Neural cell (in vitro differentiated cells): ENCODE results near the gene GMEB2. TPM values are rescaled to one million over a fixed set of nuclear protein-coding genes. Genes with fewer than 3 reads are reported as not detected.

Experiments
- H2AFZ ChIP-seq: fragments of 200-600, 300-800 bp; sonication (generic), shearing (Covaris generic); 2 replicates; pipeline ENCODE4 v1.6.0; 2014; ENCODE audit warnings: low read depth, mild to moderate bottlenecking, antibody characterized with exemption, low read length, moderate library complexity
- H3F3A ChIP-seq: fragments of 200-600 bp; shearing (Covaris generic); 2 replicates; pipeline ENCODE4 v1.6.1; 2016; ENCODE audit warnings: mild to moderate bottlenecking, moderate library complexity, mixed read lengths, antibody characterized with exemption, low read length; ENCODE audit not compliant: insufficient read depth, poor library complexity, severe bottlenecking
- H3K27ac ChIP-seq: fragments of 200-600, 300-800 bp; sonication (generic), shearing (Covaris generic); 2 replicates; pipeline ENCODE4 v1.5.1; 2014; ENCODE audit warnings: mild to moderate bottlenecking, low read length, moderate library complexity
- H3K27me3 ChIP-seq: fragments of 300-800, 200-600 bp; sonication (generic), shearing (Covaris generic); 2 replicates; pipeline ENCODE4 v1.6.0; 2014; ENCODE audit warnings: mild to moderate bottlenecking, low read depth, low read length, moderate library complexity; ENCODE audit not compliant: insufficient read depth
- H3K36me3 ChIP-seq: fragments of 300-800, 200-600 bp; sonication (generic), shearing (Covaris generic); 2 replicates; pipeline ENCODE4 v1.5.1; 2014; ENCODE audit warnings: mild to moderate bottlenecking, antibody characterized with exemption, low read length, moderate library complexity; ENCODE audit not compliant: insufficient read depth
- H3K4me2 ChIP-seq: fragments of 300-800, 200-600 bp; sonication (generic), shearing (Covaris generic); 2 replicates; pipeline ENCODE4 v1.6.0; 2014; ENCODE audit warnings: mild to moderate bottlenecking, low read length
- H3K4me3 ChIP-seq: fragments of 300-800, 200-600 bp; sonication (generic), shearing (Covaris generic); 2 replicates; pipeline ENCODE4 v1.5.1; 2014; ENCODE audit warnings: mild to moderate bottlenecking, low read length, moderate library complexity
- H3K79me2 ChIP-seq: fragments of 200-600 bp; shearing (Covaris generic); replicated peaks from 2 replicates; pipeline ENCODE4 v1.6.0; 2014; ENCODE audit warnings: mild to moderate bottlenecking, low read length, moderate library complexity; ENCODE audit not compliant: insufficient read depth
- H3K9ac ChIP-seq: fragments of 300-800, 200-600 bp; sonication (generic), shearing (Covaris generic); 2 replicates; pipeline ENCODE4 v1.6.1; 2016; ENCODE audit warnings: mild to moderate bottlenecking, low read length, mixed read lengths
- H3K9me2 ChIP-seq: fragments of 200-600 bp; shearing (Covaris generic); 2 replicates; pipeline ENCODE4 v1.6.1; 2016; ENCODE audit warnings: mild to moderate bottlenecking, low read length, mixed read lengths; ENCODE audit not compliant: insufficient read depth
- H3K9me3 ChIP-seq: fragments of 200-600, 300-800 bp; sonication (generic), shearing (Covaris generic); 2 replicates; pipeline ENCODE4 v1.6.1; 2016; ENCODE audit warnings: mild to moderate bottlenecking, mixed run types, low read length, moderate library complexity, mixed read lengths
- H4K20me1 ChIP-seq: fragments of 200-600 bp; shearing (Covaris generic); 2 replicates; pipeline ENCODE4 v1.6.1; 2016; ENCODE audit warnings: mild to moderate bottlenecking, mixed run types; ENCODE audit not compliant: insufficient read depth
- CTCF ChIP-seq: fragments of 450-650 bp; IDR thresholded peaks from 2 replicates; pipeline ENCODE4 v1.5.1; 2014; ENCODE audit warnings: antibody characterized with exemption, mild to moderate bottlenecking, moderate library complexity; ENCODE audit not compliant: poor library complexity, severe bottlenecking
- EP300 ChIP-seq: fragments of 450-650 bp; conservative IDR thresholded peaks from 2 replicates; pipeline ENCODE4 v1.6.1; 2014; ENCODE audit warnings: antibody characterized with exemption, mild to moderate bottlenecking, moderate library complexity; ENCODE audit not compliant: poor library complexity, severe bottlenecking
- EZH2 ChIP-seq: fragments of 200-600, 300-800 bp; shearing (Covaris generic), sonication (generic); IDR thresholded peaks from 2 replicates; pipeline ENCODE4 v1.6.1; 2014; ENCODE audit warnings: antibody characterized with exemption, low read length, borderline replicate concordance, mild to moderate bottlenecking; ENCODE audit not compliant: insufficient read depth, poor library complexity, severe bottlenecking
- MXI1 ChIP-seq: fragments of 450-650 bp; conservative IDR thresholded peaks from 2 replicates; pipeline ENCODE4 v1.6.1; 2014; ENCODE audit warnings: antibody characterized with exemption, mild to moderate bottlenecking; ENCODE audit not compliant: poor library complexity, severe bottlenecking
- POLR2AphosphoS5 ChIP-seq: IDR thresholded peaks from 2 replicates; pipeline ENCODE4 v1.6.1; 2012
- RAD21 ChIP-seq: fragments of 450-650 bp; conservative IDR thresholded peaks from 2 replicates; pipeline ENCODE4 v1.6.1; 2014; ENCODE audit warnings: antibody characterized with exemption, mild to moderate bottlenecking, moderate library complexity
- SMC3 ChIP-seq: fragments of 450-650 bp; conservative IDR thresholded peaks from 2 replicates; pipeline ENCODE4 v1.6.1; 2014; ENCODE audit warnings: antibody characterized with exemption, mild to moderate bottlenecking, moderate library complexity; ENCODE audit not compliant: poor library complexity
- TAF1 ChIP-seq: IDR thresholded peaks from 2 replicates; pipeline ENCODE4 v1.6.1; 2012; ENCODE audit warnings: low read depth
- polyA plus RNA-seq: library from polyadenylated mRNA; depleted of rRNA; stranded (reverse); fragments of >200 nt; gene quantifications from 2 replicates; pipeline ENCODE4 v1.2.3, GENCODE V29; 2014
- TF ChIP-seq, protein P1 (sequence below): IDR thresholded peaks from 2 replicates; pipeline ENCODE4 v1.6.1; 2012; ENCODE audit warnings: borderline replicate concordance

The GMEB2 gene
- polyA plus RNA-seq, 1 donor from 2014 or later, result 13.7 TPM

DNA sequence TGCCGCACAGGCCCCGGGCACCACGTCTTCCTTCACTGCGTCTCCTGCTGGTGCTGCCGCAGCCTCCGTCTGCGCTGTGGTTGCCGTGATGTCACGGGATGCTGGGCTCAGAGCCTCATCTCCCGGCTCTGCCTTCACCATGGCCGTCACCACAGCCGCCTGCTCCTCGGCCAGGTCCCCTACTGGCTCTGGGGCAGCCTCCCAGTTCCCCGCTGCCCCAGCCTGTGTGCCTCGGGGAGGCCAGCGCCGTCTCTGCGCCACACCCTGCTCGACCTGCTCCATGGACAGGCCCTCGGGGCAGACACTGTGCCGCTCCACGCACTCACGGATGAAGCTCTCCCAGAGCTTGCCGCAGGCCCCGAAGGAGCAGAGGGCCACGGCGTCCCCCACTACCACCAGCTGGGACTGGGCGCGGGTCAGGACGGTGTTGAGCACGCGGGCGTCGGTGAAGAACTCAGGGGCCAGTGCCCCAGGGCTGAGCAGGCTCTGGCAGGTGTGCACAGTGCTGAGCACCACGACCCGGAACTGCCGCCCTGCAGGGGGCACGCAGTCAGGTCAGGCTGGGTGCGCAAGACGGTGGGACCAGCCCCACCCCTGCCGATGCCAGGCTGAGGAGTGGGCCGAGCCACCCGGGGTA, 61.1 kb downstream of the GMEB2 start:
- TF ChIP-seq, protein P1, sequence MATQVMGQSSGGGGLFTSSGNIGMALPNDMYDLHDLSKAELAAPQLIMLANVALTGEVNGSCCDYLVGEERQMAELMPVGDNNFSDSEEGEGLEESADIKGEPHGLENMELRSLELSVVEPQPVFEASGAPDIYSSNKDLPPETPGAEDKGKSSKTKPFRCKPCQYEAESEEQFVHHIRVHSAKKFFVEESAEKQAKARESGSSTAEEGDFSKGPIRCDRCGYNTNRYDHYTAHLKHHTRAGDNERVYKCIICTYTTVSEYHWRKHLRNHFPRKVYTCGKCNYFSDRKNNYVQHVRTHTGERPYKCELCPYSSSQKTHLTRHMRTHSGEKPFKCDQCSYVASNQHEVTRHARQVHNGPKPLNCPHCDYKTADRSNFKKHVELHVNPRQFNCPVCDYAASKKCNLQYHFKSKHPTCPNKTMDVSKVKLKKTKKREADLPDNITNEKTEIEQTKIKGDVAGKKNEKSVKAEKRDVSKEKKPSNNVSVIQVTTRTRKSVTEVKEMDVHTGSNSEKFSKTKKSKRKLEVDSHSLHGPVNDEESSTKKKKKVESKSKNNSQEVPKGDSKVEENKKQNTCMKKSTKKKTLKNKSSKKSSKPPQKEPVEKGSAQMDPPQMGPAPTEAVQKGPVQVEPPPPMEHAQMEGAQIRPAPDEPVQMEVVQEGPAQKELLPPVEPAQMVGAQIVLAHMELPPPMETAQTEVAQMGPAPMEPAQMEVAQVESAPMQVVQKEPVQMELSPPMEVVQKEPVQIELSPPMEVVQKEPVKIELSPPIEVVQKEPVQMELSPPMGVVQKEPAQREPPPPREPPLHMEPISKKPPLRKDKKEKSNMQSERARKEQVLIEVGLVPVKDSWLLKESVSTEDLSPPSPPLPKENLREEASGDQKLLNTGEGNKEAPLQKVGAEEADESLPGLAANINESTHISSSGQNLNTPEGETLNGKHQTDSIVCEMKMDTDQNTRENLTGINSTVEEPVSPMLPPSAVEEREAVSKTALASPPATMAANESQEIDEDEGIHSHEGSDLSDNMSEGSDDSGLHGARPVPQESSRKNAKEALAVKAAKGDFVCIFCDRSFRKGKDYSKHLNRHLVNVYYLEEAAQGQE, result no peak
- TF ChIP-seq RAD21 (no peak), CTCF (no peak), SMC3 (no peak), EP300 (no peak), MXI1 (no peak), EZH2 (no peak), POLR2AphosphoS5 (no peak), TAF1 (no peak)
- H3K9me3 ChIP-seq, result no peaks in the 10 kb centered on the region
- no peak overlapping the region for H3K4me2 ChIP-seq
- no peaks in the 10 kb centered on the region for H3K27me3 ChIP-seq
- H3K27ac ChIP-seq, result no peak overlapping the region
- no peaks in the 10 kb centered on the region for H4K20me1 ChIP-seq
- no peak overlapping the region for H3K9ac ChIP-seq
- no peak overlapping the region for H2AFZ ChIP-seq
- no peaks in the 10 kb centered on the region for H3K79me2 ChIP-seq
- no peaks in the 10 kb centered on the region for H3F3A ChIP-seq
- H3K36me3 ChIP-seq, result no peaks in the 10 kb centered on the region
- no peaks in the 10 kb centered on the region for H3K9me2 ChIP-seq
- H3K4me3 ChIP-seq, result no peak overlapping the region

DNA sequence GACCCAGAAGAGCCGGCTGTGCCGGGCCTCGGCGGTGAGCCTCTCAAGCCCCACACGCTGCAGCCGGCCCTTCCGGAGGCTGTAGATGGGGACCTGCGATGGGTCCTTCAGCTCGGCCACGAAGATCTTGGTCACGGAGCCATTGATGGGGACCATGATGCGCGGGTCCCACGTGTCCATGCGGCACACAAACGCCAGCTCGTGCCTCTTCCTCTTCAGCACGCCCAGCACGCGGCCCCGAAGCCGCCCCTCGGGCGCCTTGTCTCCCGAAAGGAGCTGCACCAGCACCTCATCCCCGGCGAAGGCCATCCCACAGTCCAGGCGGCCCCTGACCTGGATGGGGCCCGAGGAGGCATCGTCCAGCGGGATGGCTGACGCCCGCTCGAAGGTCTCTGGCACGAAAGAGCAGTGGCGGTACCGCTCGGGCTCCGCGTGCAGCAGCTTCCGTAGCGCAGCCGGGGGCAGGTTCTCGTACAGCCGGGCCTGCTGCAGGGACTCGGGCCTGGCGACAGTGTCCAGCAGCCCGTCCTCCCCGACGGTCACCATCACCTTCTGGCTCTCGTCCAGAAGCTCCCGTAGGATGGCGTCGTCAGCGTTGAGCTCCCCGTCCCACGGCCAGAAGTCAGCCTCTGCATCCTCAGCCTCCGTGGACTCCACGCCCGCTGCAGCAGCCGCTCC, 61.7 kb downstream of the GMEB2 start:
- Histone ChIP-seq H4K20me1 (no peaks in the 10 kb centered on the region), H3F3A (no peaks in the 10 kb centered on the region), H3K79me2 (no peaks in the 10 kb centered on the region), H2AFZ (no peak overlapping the region), H3K36me3 (no peaks in the 10 kb centered on the region), H3K9me2 (no peaks in the 10 kb centered on the region), H3K27ac (no peak overlapping the region), H3K27me3 (no peaks in the 10 kb centered on the region), H3K9me3 (no peaks in the 10 kb centered on the region), H3K4me2 (no peak overlapping the region), H3K4me3 (no peak overlapping the region), H3K9ac (no peak overlapping the region)
- no peak for TF ChIP-seq SMC3
- TF ChIP-seq POLR2AphosphoS5, result no peak
- TF ChIP-seq, protein P1, result no peak
- no peak for TF ChIP-seq RAD21
- TF ChIP-seq TAF1, result no peak
- TF ChIP-seq EP300, result no peak
- no peak for TF ChIP-seq CTCF
- no peak for TF ChIP-seq EZH2
- no peak for TF ChIP-seq MXI1
